GM19238 (cell line): ENCODE measurements around the gene C1RL.
"Not testable (repeated sequence)": the region's sequence is repeated elsewhere in the genome, so short reads cannot be mapped to it uniquely, and the experiment has no call there.

ENCODE experiments used
- DNase-seq: peaks from one replicate; pipeline ENCODE4 v3.0.0; 2011; ENCODE audit warnings: low spot score; ENCODE audit not compliant: insufficient read length

Gene C1RL

GRCh38 chr12:7065073-7065623, 43.9 kb downstream of the C1RL start:
- DNase-seq: no peak

GRCh38 chr12:7064516-7064915, 44.5 kb downstream of the C1RL start:
- DNase-seq: no peak

GRCh38 chr12:7061596-7061995, 47.4 kb downstream of the C1RL start:
- no peak for DNase-seq

GRCh38 chr12:7061138-7061537, 47.9 kb downstream of the C1RL start:
- DNase-seq: no peak

- DNase-seq: no peak
Observed at GRCh38 chr12:7060353-7060954, 48.6 kb downstream of the C1RL start, which contains the start of gene C1S. Gene C1S (plus strand): TSS chr12:7060718. CDS start chr12:7061913, 1,195 bp downstream.

GRCh38 chr12:7059780-7060179, 49.2 kb downstream of the C1RL start:
- DNase-seq: no peak

- DNase-seq: no peak
Observed at GRCh38 chr12:7058850-7059395, 50.1 kb downstream of the C1RL start.

- DNase-seq: no peak
Observed at GRCh38 chr12:7058163-7058845, 50.7 kb downstream of the C1RL start.

GRCh38 chr12:7055736-7056135, 53.3 kb downstream of the C1RL start:
- not testable (repeated sequence) for DNase-seq

- no peak for DNase-seq
Observed at GRCh38 chr12:7054925-7055324, 54.1 kb downstream of the C1RL start.

GRCh38 chr12:7049973-7050372, 59.0 kb downstream of the C1RL start:
- DNase-seq: not testable (repeated sequence)

GRCh38 chr12:7049445-7049951, 59.5 kb downstream of the C1RL start:
- DNase-seq: not testable (repeated sequence)

GRCh38 chr12:7047306-7047705, 61.7 kb downstream of the C1RL start:
- no peak for DNase-seq

GRCh38 chr12:7046383-7047105, 62.5 kb downstream of the C1RL start:
- DNase-seq: no peak

GRCh38 chr12:7045913-7046312, 63.1 kb downstream of the C1RL start:
- no peak for DNase-seq
